GM21528 (cell line): ENCODE measurements around the gene CHN2.

Experiments used
- ATAC-seq: cut with Tn5 transposase; IDR thresholded peaks from one replicate; pipeline ENCODE4 v1.9.1; 2021; ENCODE audit warnings: mild to moderate bottlenecking, moderate library complexity; ENCODE audit not compliant: unreplicated experiment, low FRiP score

CHN2 gene

DNA sequence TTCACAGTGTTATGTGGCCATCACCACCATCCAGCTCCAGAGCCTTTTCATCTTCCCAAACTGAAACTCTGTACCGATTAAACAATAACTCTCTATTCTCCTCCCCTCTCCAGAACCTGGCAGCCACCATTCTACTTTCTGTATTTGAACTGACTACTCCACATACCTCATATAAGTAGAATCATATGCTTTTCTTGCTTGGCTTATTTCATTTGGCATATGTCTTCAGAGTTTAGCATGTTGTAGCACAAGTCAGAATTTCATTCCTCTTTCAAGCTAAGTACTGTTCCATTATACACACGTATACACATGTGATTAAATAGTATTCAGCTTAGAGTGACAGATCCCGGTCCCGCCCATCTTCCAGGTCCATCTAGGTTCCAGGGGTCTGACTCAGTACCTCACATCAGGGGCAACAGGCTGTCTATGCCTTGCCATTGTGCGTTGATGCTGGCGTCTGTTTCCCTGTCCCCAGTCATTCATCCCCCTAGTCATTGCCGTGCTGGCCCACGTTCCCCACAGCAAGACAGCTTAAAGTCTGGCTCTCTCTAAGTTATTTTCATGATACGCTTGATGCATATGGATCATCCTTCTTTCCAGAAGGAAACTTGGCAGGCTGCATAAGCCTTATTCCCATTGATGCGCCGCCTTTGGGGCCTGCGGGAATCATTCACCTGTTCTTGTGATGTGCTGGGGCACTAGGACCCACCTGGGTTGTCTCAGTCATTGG lies 108.3 kb downstream of the CHN2 start:
- ATAC-seq: no peak

DNA sequence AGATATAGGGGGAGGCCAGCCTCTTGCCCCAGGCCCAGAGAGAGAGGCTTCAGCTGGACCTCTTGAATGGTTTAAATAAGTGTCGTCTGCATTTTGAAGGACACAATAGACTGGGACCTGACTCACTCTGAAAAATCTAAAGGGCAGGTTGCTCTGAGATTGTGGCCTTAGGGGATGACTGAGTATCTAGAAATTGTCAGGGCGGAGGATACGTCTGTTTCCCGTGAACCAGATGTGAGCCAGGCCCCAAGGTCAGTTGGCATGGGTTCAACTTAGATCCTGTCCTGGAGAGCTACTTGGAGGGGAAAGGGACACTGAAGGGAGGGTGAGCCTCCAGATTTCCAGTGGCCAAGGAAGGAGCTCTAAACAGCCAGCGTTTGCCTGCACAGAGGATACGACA lies 110.2 kb downstream of the CHN2 start:
- ATAC-seq: no peak

DNA sequence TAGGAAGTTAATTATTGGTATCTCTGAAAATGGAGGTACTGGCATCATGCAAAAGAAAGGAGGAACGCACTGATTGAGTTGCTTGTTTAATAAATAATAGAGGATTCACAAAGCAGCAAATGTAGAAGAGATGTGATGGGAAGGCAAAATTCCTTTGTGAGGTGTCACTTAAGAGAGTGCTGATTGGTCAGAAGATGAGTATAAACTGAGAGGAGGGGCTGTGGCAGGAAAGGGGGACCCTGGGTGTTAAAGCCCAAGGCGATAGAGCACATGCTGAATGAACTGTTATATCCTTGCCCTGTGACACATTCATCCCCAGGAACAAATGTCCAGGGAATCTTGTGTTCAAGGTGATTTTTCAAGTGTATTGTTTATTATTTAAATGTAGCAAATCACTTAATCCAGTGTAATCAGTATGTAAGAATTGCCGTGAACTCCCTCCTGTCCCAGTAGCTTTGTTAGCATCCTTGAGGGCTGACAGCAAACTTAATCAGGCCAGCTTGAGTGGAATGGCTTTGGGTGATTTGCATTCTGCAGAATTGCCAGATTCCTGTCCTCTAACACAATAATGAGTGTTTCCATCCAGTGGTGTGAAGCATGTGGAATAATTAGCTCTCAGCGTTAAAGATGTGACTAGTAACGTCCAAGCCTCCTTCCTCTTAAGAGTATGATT lies 111.9 kb downstream of the CHN2 start:
- no peak for ATAC-seq

DNA sequence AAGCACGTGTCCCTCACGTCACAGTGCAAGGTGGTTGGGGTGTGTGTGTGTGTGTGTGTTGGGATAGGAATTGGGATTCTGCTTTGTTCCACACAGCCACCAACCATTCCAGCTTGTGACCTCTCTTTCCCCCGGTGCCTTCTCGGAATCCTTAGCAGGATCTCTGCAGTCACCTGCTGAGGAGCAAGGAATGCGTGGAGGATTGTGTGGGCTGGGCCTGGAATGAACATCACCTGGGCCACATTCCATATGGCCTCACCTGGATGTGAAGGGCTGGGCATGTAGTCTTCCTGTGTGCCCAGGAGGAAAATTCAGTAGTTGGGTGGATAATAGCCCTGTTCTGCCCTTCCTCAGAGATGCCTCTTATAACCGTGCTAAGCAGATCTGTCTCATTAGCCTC lies 113.8 kb downstream of the CHN2 start:
- ATAC-seq: no peak

DNA sequence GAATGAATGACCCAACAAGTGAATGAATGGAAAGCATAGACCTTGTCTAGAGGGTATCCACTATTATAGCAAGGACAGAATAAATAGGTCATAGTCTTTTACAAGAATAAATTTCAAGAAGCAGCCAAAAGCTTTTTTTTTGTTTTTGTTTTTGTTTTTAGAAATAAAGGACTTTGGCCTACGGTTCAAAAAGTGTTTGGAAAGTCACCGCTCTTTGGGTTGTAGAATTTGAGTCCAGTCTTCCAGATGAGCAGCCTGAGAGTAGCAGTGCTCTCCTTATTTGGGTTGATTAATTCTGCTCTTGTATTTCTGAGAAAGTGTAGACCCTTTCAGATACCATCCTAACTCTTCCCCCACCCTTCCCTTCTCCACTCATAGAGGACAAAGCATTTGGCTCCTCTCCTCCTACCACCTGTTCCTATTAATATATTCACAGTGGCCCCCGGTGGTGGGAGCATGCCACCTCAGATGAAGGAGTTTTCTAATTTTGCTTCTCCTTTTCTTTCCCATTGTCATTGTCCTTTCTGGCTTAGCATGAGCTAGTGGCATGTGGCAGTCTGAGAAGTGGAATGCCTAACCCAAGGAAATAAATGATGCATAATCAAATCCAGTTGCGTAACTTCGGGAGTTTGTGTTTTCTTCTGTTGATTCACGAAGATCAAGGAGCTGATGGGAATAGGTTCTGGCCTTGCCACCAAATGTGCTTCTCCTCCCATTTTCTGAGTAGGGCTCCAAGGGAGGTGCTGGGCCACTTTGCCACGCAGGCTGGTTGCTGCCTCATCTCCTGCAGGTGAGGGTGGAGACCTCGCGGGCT lies 114.7 kb downstream of the CHN2 start:
- no peak for ATAC-seq

DNA sequence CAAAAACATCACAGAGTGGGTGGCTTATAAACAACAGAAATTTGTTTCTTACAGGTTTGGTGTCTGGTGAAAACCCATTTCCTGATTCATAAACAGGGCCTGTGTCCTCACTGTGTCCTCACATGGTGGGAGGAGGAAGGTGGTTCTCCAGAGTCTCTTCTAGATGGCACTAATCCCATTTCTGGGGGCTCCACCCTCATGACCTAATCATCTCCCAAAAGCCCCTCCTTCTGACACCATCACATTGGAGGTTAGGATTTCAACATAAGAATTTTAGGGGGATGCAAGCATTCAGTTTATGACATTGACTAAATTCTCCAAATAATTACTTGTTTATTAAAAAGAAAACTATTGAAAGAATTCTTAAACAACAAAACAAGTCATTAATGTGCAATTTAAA lies 116.0 kb downstream of the CHN2 start:
- ATAC-seq: no peak

DNA sequence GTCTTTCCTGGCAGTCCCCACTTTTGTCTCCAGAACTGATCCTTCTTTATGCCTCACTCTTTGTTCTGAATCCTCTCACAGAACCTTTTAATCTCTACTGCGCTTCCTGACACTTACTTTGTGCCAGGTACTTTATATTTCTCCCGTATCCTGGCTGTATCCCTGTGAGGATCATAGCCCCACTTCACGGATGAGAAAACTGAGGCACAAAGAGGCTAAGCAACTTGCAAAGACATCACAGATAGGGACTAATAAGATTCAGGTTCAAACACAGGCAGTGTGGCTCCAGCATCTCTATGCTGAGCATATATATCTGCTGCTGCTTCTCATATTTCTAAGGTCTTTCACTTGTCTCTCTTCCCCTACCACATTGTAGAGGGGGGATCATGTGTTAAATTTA lies 116.7 kb downstream of the CHN2 start:
- ATAC-seq: no peak

DNA sequence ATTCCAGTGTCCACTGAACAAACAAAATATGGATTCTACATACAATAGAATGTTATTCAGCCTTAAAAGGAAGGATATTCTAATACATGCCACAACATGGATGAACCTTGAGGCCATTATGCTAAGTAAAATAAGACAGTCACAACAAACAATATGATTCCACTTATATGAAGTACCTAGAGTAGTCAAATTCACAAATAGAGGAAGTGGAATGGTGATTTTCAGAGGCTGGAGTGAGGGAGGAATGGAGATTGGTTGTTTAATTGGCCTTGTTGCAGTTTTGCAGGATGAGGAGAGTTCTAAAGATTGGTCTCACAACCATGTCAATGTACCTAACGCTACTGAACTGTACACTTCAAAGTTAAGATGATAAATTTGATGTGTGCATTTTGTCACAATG lies 119.6 kb downstream of the CHN2 start:
- ATAC-seq: no peak

DNA sequence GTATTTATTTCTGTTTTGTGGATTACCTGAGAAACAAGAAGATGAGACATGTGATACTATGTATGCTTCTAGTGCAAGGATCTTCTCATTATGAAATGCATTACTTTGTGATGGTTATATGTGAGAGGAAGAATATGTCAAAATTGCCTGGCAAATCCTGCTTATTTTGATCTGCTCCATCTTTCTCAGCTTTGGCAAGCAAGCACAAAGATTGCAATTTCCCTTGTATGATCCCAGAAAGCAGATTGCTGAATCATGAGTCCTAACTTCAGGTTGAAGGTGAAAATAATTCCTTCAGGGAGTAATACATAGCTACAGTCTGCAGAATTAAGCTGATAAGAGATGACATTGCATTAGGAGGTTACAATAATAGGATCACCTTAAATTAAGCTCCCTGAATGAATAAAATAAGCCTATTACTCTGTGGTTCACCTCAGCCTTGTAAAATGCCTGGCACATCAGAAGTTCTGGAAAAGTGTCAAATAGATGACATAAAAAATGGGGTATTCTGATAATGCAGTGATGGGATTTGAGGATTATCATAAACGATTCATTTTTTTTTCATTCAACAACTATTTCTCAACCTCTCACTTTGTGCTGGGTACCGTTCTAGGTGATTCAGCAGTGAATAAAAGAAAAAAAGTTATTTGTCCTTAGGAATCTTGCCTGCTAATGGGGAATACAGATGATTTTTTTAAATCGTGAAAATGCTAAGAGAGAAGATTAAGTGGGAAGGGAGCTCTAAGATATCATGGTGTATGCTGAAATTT lies 120.7 kb downstream of the CHN2 start:
- no peak for ATAC-seq

DNA sequence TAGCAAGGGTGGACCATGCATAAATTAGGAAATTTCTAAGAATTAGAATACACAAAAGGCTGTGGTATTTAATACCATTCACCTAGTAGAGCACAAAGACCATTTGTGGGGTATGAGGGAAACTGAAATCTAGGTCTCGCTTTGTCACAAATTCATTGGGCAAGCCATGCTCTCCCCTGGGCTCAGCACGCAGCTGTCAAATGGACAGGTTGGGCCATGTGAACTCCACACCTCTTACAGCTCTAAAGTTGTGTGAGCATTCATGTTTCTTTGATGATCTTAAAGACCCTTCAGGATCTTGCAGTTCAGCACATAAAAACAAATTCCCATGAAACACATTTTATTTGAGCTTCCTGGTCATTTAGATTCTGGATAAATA lies 121.3 kb downstream of the CHN2 start:
- no peak for ATAC-seq

DNA sequence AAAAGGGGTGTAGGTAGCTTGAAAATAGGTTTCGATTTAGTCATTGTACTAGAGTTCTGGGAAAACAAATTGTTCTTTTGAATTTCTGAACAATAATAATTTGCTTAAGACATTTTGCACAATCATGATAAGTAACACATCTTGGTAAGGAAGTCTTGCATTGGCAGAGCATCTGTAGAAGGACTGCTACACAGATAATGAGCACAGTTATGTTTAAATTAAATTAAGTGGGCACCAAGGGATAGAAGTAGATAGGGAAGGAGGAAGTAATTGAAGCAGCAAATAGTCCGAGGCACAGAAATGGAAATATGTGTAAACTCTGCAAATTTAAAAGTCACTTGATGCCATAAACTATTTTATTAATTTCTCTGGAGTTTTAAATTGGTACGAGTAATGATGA lies 122.4 kb downstream of the CHN2 start:
- no peak for ATAC-seq

DNA sequence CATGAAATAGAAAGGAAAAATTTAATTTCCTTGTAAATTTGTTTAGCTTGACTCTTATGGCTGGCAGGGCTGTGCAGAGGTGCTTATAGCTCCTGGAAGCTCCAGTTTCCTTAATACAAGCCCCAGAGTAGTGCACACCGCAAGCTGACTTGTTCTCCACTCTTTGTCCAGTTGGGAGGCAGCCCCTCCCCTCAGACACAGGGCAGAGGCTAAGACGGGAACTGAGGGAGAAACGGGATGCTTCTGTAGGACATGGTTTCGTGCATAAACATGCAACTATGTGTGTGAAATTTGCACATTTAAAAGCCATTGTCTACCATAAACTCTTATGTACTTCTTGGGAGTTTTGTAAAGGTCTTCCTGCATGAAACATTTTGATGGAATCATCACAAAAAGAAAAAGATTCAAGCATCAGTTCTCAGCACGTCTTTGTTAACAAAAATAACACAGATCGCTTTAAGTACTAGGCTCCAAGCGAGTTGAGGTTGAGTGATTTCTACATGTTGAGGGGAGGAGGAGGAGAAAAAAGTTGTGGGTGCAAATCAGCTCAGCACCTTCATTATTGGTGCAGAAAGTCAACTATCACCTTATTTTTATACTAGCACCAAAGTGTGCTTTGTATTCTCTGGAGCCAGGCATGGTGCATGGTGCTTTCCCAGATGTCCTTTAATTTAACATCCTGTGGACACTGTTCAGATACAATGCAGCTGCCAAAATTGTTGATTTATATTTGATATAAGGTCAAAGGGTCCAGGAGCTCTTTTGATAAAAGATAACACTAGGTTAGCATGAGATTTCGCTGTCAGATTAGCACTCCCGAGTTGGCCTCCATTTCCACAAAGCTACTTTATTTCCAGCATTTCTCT lies 124.5 kb downstream of the CHN2 start:
- no peak for ATAC-seq

DNA sequence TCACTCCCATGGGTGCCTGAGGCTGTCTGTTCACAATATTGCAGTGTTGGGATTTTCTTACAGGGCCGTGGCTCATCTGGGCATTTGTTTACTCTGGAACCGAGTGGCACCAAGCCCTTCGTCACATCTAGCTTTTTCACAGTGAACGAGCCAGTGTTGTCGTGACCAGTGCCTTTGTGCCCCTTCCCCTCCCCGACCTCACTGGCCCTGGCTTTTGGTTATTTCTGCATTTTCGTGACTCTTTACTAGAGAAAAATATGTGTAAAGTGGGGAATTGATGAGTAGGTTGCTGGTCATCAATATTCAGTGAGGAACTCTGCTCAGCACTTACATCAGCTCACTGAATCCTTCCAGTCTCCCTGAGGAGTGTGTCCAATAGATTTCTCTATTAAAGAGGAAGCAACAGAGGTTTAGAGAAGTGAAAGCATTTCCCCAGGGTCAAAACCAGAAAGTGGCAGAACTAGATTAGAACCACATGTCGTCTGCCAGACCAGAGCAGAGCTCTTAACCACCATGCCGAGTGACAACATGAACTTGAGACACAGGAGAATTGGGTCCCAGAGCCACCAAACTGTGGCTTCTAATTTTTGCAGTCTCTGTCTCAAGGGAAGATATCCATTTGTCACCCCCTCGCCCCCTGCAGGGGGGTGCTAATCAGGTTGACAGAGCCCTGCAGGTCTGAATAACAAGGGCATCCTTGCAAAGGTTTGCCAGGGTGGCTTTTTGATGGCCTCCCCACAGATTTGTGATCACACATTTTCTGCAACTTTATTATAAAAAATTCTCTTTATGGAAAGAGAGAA lies 125.3 kb downstream of the CHN2 start:
- no peak for ATAC-seq

DNA sequence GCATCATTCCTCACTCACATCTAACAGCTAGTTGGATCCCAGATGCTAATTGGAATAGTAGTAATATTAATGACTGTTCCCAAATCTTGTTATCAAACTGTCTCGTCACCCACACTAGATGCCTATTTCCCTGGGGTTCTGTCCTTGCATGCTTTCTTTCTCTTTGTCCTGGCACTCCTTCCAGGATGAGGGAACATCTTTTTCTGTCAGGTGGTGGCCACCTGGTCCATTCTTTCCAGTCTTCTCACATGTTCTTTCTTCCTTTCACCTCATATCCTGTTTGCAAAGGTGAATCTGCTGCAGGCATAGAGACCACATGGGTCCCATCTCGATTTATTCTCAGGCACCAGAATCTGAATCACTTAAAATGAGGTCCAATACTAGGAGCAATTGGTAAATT lies 126.0 kb downstream of the CHN2 start:
- no peak for ATAC-seq

DNA sequence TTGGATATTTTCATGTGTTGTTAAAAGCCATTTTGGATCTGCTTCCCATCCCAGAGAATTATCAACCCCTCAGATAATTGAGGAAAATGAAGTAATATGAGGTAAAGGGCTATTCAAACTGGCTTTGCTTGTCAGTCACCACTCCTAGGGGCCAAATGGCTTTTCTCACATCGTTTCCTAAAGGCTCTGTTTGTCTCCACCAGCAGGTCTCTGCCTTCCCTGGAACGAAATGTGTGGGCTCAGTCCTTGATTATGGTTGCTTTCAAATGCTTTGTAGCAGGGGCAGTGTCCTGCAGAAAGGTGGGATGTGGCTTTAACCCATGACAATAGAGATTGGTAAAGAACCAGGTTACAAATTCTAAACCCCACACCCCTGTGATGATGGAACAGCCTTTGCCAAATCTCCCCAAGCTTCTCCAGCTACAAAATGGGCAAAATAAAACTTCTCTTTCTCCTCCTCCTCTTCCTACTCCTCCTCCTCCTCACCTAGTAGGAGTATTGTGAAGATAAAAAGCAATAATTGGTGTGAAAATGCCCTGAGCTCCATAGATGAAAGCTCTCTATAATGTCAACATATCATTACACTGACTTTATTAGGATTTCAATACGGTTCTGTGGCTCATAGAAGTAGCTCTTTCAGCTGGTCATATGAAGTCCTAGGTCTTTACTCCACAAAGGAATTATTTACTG lies 127.6 kb downstream of the CHN2 start:
- ATAC-seq: no peak

DNA sequence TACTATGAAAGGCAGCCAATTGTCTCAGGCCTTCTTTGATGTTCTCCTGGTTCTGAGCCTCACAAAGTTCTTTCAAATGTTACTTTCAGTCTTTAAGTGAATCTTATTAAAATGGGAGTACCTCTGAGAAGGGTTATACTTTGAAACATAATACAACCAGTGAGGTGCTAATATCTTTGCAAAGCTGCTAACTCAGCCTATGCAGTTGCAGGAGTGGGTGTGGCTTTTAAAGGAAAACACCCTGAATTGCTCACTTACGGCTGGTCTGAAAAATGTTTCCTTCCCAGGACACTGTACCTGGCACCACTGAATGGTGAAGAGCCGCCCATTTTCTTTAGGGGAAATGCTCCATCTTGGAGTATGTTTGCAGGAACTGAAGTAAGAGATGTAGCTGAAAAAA lies 130.9 kb downstream of the CHN2 start:
- ATAC-seq: no peak

DNA sequence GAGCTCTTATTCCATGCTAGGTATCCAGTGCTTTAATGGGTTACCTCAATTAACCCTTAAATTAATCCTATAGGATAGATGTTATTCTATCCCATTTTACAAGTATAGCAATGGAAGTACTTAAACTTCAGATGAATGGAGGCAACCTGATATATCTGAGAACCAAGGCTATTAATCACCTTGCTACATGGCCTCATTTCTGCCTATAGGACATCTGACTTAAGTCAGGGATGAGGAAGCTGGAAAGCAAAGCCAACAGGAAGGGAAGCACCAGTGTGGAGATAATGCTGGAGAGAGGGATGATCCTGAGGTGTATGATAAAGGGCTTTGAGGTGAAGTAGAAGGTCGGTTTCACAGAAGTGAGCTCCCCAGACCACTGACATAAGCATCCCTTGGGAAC lies 132.3 kb downstream of the CHN2 start:
- no peak for ATAC-seq

DNA sequence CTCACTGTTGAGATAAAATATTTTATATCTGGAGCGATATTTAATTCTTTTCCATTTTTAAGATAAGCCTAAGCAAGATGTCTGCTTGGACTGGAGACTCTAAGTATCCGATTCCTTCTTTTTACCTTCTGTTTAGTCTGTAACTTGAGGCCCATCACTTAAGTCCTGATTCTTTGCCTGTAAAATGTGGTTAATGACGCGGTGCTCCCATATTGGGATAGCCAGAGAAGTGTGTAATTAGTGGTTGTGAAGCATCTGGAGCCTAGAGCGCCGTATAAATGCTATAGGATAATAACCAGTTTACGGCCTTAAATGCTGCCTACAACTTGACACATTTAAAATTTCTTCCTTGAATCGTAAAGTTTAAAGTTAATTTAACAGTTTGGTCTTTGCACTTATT lies 132.9 kb downstream of the CHN2 start:
- ATAC-seq: no peak

DNA sequence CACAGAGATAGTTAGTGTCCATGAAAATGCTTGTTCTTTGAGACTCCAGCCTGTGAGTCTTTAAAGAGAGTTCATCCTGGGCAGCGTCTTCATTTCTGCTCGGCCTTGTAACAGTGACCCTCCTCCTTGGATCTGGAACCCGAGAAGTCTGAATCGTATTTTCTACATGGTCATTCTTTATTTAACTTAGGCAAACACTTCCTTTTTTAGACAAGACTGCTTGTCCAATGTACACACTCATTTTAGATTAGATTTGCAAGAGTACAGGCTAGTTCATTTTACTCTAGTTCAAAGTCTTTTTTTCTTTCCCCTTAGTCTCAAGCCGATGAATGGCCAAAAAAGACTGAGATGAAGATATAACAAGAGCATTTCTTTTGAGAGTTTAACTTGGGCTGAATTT lies 133.5 kb downstream of the CHN2 start:
- ATAC-seq: no peak
